ENCODE results near the gene ACRV1.

DNA sequence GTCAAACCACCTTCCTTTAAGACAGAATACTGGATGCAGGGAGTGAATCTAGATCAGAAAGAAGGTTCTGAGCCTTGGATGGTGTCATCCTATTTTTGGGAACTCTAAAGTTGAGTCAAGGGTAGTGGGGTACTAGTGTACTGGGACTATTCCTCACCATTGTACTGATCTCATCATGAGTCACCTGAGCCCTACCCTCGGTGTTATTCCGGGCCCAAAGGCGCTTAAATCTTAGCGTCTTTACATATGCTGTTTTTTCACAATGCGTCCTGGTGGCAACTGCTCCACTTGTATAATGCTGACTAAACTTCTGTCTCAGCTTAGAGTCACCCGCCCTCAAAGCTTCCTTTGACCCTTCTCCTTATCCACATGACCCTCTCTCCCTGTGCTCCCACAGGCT lies 40.1 kb upstream of the ACRV1 start:
- TF ChIP-seq, protein P1, sequence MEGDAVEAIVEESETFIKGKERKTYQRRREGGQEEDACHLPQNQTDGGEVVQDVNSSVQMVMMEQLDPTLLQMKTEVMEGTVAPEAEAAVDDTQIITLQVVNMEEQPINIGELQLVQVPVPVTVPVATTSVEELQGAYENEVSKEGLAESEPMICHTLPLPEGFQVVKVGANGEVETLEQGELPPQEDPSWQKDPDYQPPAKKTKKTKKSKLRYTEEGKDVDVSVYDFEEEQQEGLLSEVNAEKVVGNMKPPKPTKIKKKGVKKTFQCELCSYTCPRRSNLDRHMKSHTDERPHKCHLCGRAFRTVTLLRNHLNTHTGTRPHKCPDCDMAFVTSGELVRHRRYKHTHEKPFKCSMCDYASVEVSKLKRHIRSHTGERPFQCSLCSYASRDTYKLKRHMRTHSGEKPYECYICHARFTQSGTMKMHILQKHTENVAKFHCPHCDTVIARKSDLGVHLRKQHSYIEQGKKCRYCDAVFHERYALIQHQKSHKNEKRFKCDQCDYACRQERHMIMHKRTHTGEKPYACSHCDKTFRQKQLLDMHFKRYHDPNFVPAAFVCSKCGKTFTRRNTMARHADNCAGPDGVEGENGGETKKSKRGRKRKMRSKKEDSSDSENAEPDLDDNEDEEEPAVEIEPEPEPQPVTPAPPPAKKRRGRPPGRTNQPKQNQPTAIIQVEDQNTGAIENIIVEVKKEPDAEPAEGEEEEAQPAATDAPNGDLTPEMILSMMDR (tag by site-specific recombination; IDR thresholded peaks at IDR 0.05), result no peak
- TF ChIP-seq ZNF521 (tag by site-specific recombination; IDR thresholded peaks at IDR 0.05) (no peak), ZNF138 (tag by site-specific recombination; IDR thresholded peaks at IDR 0.05; ENCODE audit: borderline replicate concordance) (no peak)

Measured in HEK293 (cell line).